DLD1 (cell line): Measurements from ENCODE around the gene IFFO2.

Experiments
- in situ Hi-C: cut with HindIII; loops from 2 replicates; pipeline ENCODE4 v1.10.0; 2017; ENCODE audit warnings: low sequenced_read_pairs

The IFFO2 gene

DNA sequence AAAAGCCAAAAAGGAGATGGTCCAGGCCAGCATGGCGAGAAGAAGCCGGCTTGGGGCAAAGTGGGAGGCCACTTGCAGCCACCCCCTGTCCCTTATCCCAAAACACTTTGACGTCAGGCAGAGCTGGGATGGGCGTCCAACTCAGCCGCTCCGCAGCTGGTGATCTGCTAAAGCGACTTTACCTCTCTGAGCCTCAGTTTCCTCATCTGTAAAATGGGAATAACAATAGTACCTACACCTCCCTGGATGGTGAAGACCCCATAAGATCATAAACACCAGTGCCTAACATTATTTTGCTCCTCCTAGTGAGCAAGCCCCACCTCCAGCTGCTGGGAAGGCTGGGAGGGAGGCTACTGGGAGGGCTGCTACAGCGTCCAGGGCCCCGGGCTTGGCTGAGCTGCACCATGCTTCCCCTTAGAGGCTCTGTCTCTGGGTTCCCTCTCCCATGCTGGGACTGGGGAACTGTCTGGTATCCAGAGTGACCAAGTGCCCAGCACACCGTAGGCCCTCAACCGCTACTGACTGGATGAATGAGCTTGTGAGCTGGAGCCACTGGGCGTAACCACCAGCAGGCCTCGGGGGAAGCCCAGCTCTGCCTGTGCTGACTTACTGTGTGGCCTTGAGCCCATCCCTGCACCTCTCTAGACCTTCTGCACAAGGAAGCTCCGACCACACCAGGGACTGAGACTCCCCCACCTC lies 18.3 kb downstream of the IFFO2 start:
- in situ Hi-C loops = no loop called here

DNA sequence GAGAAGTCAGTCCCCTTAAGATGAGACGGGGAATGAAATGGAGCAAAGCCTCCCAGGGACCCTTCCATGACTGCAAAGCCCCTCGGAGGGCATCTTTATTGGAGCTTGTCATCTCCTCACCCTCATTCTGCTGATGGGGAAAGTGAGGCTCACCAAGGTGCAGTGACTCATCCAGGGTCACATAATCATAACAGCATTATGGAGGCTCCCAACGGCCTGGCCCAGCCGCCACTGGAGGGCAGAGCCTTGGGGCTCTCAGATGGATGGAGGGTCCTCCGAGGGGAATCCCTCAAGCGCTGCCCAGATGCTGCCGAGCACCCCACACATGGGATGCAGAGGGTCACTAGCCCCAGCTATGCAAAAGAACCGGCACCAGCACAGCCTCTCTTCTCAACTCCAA lies 18.9 kb downstream of the IFFO2 start:
- in situ Hi-C loops = no loop called here

DNA sequence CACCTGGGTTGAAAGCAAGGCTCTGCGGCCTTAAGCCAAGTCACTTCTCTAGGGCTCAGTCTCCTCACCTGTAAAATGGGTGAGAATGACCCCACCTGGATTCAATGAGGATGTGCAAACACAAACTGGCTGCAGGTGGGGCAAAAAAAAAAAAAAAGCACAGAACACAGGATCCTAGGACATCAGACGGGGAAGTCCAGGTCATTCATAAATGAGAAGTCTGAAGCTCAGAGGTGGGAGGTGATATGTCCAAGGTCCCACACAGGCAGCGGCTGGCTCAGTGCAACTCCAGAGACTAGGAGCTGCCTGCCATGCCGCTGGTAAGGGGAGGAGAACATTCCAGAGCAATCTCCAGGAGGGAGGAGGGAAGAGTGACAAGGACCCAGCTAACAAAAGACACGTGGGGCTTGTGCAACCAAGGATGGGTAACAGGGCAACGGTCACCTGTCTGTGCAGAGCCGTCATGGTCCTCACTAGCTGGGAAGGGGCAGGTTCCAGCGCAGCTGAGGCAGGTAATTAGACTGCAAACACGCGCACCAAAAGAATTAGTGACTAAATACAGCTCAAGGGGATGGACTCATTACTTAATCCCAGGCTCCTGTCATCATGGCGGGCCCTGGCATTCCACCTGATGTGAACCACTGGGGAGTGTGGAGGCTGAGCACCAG lies 19.5 kb downstream of the IFFO2 start:
- in situ Hi-C loops = no loop called here

DNA sequence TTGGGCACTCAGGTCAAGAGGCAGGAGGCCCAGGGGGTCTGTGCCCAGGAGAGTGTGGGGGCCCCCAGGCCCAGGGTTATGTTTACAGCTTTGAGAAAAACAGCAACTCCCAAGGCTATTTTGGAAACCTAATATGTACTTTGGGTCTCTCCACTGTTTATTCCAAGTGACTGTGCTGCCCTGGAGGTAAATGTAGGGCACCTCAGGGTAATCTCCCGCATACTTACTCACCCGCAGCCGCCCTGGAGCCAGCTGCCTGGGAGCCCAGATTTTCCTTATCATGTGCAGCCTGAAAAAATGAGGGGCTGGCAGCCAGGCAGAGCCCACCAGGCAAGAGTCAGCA lies 20.0 kb downstream of the IFFO2 start:
- in situ Hi-C loops = no loop called here

DNA sequence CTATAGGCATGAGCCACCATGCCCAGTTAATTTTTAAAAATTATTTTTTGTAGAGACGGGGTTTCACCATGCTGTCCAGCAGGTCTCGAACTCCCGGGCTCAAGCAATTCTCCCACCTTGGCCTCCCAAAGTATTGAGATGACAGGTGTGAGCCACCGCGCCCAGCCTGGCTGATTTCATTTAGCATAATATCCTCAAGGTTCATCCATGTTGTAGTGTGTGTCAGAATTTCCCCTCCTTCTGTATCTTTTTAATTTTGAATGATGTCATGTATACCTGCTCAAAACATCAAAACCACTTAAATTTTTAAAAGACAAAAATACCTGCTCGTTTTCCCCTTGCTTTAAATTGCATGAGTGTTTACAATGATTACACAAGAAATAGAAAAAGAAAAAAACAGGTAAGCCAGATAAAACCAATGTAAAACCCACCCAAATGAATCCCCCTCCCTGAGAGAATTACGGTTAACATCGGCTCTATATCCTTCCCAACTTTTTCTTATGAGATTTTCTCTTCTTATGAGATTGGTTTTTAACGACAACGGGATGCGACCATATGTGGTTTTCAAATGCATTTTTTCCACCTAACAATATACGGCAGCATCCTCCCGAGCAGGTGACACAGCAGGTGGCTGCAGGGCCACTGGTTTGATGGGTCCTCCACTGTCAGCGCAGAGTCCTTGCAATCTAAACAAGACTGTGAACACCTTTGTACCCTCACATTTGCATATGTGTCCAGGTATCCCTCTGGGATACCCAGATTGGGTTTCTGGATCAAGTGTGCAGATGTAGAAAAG lies 22.1 kb downstream of the IFFO2 start:
- in situ Hi-C loops = no loop called here

DNA sequence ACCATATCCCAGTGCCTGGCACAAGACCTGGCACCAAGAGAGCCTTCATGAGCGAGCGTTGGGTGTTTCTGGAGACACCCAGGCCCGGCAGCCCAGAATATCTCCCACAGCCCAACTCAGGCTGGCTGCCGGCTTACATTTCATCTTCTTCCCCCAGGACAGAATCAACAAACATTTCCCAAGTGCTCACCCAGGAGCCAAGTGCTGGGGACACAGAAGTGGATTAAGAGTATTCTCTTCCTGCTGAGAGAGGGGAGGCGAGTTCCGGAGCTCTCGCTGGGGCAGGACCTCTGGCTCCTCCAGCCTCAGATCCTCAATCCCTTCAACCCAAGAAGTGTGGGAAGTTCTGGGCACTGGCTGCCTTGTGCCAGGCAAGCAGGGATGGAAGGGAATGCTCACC lies 23.6 kb downstream of the IFFO2 start:
- in situ Hi-C loops = no loop called here

DNA sequence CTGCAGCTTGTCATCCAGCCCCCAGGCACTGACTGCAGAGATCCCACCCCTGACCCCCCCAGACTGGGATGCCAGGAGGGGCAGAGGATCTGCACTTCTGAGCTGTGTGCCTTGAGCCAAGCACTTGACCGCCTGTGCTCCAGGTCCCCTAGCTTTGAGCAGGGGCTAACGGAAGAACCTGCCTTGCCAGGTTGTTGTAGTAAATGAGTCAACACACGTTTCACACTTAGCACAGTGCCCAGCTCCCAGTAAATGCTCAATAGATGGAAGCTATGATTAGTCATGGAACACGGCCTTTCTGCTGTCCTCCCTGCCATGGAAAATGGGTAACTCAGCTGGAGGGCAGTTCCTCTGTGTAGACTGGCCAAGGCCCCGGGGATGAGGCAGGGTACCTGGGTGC lies 24.1 kb downstream of the IFFO2 start:
- in situ Hi-C loops = no loop called here

DNA sequence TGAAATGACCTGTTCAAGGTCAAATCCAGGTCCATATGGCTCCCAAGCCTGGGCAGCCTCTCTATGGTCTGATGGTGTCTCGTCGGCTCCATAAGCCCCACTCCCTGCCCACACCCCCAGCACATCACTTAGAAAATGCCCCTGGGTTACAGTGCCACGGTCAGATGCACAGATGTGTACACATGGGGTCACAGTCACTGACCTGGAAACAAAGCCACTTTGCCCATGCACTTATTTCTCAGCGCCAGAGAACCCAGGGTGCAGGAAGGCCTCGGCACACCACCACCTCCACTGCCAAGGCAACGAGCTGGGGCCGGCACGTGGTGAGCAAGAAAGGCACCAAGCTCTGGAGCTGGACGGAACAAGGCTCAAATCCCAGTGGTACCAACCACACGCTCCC lies 24.7 kb downstream of the IFFO2 start:
- in situ Hi-C loops = no loop called here

DNA sequence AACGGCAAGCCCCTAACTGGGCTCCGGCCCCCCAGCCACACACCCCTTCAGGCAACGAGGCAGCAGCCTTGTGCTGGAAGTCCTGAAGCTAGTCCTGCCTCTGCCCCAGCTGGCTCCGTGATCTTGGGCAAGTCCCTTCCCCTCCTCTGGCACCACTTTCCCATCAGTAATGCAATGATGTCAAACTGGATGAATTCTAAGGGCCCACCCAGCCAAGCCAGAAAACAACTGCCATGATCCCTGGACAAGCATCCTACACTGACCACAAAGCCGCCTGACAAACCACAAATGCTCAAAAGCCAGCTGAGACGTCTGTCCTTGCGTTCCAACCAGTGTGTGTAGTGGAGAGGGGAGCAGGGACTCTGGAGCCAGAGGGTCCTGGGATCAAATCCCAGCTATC lies 26.8 kb downstream of the IFFO2 start:
- in situ Hi-C loops = no loop called here

DNA sequence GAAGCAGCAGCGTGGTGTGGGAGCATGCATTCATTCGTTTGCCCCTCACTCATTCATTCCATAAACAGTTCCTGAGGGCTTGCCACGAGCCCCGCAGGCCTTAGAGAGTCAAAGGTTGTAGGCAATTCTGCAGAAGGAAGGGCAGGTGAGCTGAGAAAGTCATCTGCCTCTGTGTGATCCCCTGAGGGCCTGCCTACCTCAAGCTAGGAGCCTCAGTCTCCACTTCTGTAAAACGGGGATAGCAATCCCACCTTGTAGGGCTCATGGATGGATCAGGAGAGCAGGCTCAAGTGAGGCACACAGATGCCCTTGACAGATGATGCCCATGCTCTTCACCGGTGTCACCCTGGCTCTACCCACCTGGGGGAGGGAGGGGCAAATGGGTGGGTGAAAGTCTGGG lies 27.5 kb downstream of the IFFO2 start:
- in situ Hi-C loops = no loop called here

DNA sequence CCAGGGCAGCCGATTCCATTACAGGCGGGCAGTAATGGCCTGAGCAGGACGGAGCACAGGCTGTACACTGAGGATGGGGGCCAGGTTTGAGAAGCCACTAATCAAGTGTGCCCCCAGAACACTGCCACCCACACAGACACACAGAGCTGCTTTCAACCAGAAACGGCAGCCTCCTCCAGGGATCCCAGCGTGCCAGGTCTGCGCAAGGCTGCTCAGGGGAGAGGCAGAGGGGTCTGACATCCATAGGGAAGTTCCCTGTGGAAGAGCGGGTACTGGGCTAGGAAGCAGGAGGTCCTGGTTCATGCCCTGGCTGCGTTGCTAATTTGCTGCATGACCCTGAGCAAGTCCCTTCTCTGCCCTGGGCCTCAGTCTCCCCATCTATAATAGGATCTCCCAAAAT lies 28.1 kb downstream of the IFFO2 start:
- in situ Hi-C loops = no loop called here

DNA sequence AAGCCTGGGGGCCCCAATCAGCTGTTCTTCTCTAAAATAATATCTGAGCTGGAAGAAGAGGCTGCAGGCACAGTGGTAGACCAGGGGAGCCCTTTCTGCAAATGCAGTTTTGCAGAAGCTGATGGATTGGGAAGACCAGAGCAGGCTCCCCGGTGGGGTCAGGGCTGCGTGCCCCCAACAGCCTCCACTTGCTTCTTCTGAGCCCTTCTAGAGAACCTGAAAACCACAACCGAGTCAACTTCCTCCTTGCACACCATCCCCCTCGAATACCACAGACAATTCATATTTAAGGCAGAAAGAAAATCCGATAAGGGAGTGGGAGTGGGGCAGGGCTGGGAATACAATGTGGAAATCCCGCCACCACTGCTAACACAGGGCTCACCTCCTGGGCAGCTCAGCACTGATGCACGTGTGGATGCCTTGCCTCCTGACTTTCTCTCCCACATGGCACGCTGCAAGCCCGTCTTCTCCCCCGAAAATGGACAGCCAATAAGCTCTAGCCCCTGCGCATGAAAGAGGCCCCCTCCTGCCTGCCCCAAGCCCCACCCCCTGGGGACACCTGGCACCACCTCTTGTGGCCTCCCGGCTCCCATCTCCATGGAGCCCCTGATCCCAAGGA lies 28.7 kb downstream of the IFFO2 start:
- in situ Hi-C loops = no loop called here

DNA sequence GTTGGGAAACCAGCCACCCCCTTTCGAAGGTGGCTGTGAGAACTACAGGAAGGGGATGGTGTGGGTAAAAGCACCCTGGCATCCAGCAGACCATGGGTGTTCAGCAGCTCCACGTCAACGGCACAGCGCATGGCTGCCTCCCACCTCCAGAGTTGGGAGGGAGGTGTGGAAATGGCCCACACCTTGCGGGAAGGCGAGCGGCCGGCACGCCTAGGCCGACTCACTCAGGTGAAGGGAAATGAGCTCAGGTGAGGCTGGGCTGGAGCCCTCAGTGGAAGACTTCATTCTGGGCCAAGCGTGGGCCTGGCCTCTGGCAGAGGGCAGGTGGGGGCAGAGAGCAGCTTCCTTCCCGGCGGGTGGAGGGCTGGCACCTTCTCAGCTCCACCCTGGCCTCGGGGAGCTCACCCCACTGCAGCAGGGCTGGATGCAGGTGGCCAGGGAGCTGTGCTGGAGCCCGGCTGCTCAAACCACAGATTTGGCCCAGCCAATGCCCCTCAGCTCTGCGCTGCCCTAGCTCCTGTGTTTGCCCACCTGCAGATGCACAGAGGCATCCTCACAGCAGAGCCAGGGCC lies 29.3 kb downstream of the IFFO2 start:
- in situ Hi-C loops = no loop called here

DNA sequence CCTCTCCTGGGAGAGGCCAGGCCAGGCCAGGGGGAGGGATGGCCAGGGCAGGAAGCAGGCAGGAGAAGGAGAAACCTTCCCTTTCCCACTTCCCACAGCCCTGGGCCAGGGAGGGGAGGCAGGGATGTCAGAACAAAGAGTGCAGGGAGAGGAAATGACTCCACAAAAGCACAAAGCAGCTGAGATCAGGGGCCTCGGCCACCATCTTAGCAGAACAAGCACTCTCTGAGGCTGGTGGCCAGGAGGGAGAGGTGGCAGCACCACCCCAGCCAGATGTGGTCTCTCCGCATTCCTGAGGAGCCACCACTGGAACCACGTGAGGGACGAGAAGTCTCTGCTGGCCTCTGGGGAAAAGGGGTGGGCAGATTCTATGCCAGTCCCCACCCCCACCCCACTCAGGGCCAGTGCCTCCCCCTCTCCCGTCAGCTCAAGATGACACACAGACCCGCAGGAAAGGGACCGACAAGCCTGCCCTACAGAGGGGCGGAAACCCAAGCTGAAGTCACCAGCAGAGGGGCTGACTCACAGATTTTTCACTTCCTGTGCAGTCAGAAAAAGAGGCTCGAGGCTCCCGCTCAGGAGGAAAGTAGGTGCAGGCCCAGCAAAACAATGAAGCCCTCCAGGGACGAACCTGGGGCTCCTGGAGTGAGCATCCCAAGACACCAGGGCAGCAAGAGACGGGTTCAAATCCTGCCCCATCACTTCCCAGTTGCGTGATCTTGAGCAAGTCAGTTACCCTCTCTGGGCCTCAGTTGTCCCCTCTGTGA lies 30.0 kb downstream of the IFFO2 start:
- in situ Hi-C loops = no loop called here

DNA sequence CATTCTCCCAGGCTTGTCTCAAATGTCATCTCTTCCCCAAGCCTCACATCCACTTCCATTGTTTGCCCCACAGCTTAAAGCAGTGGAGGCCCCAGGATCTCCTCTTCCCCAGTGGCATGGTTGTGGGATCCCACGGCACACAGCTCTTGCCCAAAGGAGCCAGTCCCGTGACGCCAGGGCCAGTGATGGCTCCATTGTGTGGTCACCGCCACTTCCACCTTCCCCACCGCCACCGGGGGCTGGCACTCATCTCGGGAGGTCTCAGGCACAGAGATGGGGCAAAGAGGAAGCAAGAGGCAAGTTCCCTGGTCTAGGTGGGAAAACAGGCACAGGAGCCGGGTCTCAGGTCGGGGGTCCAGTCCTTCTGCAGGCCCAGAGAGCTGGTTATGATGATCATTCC lies 31.2 kb downstream of the IFFO2 start:
- in situ Hi-C loops = no loop called here

DNA sequence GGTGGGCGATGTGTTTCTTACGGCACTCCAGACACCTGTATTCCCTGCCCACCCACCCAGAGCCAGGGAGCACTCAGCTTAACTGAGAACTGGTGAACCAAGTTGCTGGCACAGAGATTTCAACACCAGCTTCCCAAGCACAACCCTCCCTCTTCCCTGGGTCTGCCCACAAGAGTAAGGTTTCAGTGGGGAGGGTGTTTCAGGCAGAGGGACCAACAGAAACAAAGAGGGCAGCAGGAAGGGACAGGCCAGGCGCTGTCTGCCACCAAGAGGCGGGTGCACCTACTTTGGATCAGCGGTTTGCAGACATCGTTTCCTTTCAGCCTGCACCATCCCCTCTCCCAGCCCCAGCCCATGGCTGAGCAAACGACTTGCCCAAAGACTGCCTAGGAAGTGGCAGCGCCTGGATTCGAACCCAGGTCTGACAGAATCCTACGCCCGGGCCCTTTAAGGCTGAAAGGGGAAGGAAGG lies 32.2 kb downstream of the IFFO2 start:
- in situ Hi-C loops = loop anchor here (25.0 kb wide), 1 partner anchor 163 kb away; no protein-coding TSS in a partner anchor

DNA sequence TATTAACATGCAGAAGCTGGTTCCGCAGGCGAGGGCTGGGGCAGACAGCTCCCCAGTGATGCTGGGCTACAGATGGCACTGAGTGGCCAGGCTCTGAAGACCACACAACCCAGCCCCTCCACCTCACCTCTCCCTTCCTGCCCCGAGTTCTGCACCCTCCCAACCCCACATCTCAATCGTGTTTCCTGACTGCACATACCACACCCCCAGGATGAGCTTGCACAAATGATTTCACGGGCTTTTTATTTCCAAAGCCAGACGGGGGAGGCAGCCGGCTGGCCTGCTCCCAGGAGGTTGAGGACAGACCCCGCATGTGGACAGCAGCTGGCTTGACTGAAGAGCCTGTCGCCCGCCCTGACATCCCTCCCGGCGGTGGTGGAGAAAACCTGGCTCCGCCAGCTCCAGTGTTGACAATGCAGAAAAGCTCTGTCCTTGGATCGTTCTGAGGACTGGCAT lies 32.7 kb downstream of the IFFO2 start:
- in situ Hi-C loops = loop anchor here (25.0 kb wide), 1 partner anchor 164 kb away; no protein-coding TSS in a partner anchor

DNA sequence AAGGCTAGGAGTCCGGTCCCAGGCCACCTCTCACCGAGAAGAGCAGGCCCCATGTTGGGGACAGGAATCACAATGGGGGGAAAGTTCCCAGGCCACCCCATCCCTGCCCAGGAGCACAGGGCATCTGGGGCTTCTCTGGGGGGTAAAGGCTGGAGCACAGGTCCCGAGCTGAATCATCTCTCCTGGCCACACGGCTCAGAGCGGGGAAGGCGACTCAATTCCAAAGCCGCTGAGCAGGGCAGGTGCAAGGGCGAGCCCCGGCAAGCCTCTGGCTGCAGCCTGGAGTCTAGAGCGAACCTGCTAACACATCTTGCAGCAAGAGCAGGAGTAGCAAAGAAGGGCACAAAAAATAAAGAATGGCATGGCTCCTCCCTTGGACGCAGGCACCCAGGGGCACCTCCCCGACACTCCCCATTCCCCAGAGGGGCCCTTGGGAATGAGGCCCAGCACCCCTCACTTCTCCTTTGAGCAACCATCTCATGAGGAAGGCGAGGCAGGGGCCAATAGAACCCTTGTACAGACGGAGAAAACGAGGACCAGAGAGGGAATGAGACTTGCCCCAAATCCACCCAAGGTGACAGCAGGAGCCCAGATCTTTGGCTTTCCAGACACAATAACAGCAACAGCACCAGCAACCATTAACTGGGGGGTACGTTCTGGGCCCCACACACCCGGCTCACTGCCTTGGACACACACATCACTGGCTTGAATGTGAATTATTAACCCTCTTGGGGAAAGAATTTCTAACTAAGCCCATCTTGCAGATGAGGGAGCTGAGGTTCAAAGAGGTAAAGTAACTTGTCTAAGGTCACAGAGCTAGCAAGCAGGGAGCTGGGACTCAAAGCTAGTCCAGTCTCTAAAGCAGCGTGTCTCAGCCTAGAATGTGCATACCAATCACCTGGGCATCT lies 33.4 kb downstream of the IFFO2 start:
- in situ Hi-C loops = loop anchor here (25.0 kb wide), 1 partner anchor 164 kb away; no protein-coding TSS in a partner anchor

DNA sequence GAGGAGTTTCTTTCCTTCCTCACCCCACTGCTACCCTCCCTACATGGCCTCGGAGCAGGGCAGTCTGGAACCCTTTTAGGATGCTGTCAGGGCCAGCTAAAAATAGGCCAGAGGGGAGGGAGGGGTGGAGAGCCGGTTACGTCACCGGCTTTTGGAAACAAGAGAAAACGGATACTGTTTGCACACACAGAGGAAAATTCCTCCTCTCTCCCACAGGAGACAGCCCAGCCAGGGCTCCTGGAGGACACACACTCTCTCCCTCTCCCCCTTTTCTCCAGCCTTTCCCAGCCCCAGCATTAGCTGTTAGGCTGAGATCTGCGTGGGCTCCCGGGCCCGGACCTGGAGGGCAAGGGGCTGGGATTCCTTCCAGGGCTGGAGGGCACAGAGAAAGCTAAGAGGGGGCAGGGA lies 34.2 kb downstream of the IFFO2 start:
- in situ Hi-C loops = loop anchor here (25.0 kb wide), 1 partner anchor 165 kb away; no protein-coding TSS in a partner anchor
